HG03520 (cell line): ENCODE results near the gene ACRBP.
A peak's percentile ranks its signal among the peaks of the same experiment; 100 is the strongest.

Source experiments
- ATAC-seq: cut with Tn5 transposase; IDR thresholded peaks from one replicate; pipeline ENCODE4 v1.9.1; 2021; ENCODE audit warnings: mild to moderate bottlenecking, moderate library complexity; ENCODE audit not compliant: unreplicated experiment

Gene ACRBP

DNA sequence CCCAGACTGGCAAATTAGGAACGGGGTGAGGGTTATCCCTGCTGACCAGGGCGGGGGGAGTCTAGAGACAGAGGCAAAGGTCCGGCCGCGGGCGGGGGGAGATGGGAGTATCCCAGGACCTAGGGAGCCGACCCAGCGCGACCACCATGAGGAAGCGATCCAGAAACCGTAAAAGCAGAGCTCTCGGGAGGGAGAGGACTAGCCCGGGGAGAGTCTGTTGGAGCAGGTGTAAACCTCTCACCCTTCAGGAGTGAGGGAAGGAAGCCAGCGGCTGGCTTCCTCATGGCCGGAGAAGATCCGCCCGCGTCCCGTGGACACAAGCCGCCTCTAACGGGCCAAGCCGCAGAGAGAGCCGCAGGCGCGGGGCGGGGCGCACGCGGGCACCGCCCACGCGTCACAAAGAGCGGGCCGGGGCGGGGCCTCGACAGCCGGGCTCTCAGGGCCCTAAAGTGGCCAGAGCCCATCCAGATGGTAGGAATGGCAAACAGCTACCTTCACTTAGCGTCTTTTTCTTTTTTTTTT lies at the start of gene ACRBP:
ACRBP (minus strand) TSS at position 350 of the 522 bp plus-strand sequence; CDS start at position 284, 66 bp downstream.
- no peak for ATAC-seq

DNA sequence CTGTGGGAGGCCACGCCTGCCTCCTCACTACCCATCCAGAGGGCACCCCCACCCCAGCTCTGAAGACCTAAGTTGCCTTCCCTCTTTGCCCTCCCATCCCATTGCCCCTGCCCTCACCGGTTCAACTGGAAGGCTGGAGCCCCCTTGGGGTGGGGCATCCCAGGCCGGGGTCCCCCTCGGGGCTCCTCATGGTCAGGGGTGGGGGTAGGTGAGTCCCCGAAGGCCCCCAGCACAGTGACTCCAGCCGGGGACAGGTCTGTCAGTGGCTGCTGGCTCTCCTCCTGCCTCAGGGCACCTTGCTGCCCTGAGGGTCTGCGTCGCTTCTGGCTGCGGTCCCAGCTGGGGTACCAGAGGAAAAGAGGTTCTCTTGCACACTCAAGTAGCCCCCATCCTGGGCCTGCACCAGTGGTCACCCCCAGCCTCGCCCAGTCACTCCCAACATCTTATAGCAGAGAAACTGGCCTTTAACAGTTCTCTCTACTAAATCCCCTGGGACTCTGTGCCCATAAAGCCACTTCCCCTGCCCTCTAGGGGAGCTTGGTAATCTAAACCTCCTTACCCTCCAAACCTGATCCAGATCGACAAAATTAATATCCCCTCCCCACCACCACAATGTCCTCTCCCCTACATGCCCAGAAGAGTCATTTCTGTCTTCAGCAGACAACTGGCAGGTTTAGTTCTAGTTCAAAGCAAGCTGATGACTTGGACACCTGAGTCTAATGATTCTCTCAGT lies 48.2 kb upstream of the ACRBP start:
- ATAC-seq = no peak

DNA sequence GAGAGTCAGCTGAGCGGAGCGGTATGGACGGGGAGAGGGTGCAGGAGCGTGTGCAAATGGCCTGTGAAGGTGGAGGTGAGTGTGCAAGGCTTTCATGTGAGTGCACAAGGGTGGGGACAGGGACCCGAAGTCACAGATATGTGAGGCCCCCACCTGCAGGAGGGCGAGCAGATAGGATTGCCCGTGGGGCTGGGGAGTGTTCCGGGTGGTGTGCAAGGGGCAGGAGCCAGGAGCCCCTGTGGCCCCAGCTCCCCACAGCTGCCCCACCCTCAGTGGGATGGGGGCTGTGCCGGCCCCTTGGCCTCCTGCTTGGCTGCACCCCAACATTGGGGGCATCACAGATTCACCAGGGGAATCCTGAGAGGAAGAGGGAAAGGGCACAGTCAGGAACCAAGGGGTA lies 47.5 kb upstream of the ACRBP start:
- no peak for ATAC-seq

DNA sequence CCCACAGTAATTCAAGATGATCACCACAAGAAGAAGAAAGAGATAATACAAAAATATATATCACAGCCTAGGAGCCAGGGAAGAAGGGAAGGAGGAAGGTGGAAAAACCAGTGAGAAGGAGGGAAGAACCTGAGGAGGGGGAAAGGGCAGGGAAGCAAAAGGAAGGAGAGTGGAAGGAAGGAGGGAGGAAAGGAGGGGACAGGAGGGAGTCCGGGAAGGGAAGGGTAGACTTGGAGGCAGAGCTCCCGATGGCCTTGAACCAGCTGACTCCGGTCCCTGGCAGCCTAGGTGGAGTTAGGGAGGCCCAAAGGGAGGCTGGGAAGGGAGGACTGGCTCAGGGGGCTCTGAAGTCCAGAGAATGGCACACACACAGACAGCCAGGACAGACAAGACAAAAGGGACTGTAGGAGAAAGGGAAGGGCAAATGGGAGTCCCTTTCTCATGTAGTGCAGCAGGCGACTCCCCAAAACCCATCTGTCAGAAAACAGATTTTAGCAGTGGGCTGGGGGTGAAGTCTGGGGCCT lies 46.7 kb upstream of the ACRBP start:
- ATAC-seq = no peak

DNA sequence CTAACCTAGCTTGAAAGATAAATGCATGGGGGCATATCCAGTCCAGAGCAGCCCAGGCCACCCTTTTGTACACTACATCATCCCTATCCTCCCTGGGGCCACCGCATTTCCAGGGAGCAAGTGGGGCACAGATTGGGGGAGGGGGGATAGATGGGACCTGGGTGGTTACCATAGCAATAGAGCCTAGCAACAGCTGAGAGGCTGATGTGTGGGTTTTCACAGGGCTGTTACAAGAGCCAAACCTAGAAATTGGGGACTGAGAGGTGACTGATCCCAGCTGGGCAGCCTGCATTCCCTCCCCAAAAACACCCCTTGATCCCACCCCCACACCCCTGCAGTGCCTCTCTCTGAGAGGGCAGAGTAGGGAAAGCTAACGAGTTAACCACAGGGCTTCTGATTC lies 45.7 kb upstream of the ACRBP start:
- ATAC-seq = no peak

DNA sequence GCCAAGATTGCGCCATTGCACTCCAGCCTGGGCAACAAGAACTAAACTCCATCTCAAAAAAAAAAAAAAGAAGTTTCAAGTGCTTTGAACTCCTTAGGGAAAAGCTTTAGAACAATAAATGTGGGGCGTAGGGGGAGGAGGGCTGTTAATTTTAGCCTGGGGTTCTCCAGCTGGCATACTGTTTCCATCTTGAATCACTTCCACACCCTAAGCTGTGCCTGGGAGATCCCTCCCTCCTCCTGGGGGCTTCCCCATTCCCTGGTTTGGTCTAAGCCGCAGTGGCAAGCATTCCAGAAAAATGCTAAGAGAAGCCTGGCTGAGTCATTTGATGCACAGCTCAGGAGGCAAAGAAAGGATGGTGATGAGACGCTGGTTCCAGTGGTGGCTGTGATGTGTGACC lies 44.2 kb upstream of the ACRBP start:
- no peak for ATAC-seq

DNA sequence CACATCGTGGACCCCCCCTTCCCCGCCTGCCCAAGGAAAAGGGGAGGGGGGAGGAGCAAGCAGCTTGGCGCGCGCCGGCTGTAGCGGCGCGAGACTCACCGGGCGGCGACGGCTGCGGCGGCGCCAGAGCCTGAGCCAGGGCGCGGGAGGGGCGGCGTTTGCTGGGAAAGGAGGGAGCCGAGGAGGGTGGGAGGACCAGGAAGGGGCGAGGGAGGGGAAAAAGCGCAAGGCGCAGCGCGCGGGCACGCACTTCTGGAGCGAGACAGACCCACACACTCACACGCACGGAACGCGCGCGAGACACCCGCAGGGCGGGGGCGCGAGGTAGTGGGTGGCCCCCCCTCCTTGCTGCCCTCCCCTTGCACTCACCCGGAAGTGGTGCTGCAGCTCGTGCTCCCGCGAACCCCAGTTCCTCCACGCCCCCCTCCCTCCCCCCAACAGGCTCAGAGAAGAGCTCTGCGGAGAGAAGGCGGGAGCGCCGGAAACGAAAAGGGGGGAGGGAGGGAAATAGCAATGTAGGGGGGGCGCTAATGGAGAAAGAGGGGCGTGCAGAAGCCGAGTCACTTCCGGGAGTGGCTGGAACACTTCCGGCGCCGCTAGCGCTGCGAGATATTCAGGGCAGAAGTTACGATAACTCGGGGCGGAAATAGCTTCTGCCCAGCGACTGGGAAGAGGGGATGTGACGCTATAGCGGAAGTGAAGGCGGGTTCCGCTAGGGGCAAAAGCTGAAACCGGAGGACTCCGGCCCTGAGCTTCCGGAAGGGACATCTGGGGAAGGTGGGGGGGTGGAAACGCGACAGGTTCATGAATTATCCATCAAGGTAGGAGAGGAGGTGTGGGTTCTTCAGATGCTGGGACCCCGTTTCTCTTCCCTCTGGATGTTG lies 42.0 kb upstream of the ACRBP start, which contains the start of gene ZNF384:
ZNF384 (minus strand) TSS at position 377 of the 884 bp plus-strand sequence. CDS start 9,855 bp downstream, outside the sequence.
- peak; percentile 87 for ATAC-seq

DNA sequence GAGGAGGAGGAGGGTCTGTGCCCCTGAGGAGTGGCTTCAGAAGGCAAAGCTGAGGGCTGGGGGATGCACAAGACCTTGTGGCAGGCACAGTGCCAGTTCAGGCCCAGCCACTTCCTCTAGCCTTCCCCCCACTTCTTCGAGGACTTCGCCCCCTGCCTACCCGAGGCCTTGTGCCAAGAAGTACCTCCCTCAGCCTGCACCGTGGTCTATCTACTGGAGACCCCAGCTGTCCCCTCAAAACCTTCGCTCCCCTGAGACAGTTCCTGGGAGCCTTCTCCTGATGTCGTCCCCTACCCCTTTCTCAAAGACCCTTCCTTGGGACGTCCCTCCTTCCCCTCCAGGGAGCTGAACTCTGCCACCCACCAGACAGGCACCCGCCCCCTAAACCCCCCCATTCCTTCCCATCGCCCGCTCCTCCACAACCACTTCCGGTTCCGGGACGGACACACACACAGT lies 41.3 kb upstream of the ACRBP start:
- peak; percentile 7 for ATAC-seq

DNA sequence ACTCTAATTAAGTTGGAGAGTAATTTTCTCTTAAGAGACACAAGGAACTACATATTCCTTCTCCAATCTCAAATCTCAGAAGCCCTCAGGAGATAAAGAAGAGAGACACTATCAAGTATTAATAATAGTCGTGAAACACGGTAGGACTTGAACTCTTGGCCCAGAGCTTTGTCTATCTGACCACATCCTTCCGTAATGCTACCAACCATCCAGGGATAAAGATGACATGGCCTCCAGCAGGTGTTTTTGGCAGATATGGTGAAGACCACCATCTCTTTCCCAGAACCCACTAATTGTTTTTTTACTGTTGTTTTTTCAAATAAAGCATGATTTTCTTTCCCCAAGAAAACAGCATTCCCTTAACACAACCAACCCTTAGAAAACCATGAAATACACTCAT lies 38.6 kb upstream of the ACRBP start:
- no peak for ATAC-seq

DNA sequence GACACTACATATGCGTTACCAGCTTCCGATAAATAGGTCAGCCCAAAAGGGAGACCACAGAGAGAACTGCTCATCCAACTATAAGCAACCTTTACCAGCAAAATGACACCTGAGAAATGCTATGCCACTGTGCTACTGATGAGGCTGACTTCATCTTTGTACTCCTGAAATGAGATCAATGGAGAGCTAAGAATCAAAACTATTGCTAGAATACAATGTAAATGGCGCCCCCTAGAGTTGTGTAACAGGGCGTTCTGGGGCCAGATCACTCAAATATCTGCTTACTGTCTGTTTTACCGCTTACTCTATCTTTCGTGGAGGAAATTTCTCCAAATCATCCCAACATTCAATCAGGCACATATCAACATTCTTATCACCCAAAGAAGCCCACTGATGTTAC lies 37.4 kb upstream of the ACRBP start:
- no peak for ATAC-seq

DNA sequence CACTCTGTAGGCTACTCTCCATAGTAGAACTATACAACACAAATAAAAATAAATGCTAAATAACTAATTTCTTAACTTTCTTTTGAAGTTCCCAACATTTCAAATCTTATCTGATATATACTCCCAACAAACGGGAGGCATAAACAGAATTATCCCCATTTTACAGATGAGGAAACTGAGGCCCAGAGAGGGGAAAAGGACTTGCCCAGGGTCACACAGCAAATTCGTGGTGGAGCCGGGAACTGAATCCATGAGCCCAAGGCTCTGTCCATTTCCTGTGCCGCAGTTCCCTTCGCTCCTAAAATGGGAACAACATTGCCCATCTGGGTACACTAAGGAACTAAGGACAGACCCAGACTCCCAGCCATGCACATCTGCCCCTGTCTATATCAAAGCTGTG lies 29.7 kb upstream of the ACRBP start:
- no peak for ATAC-seq

DNA sequence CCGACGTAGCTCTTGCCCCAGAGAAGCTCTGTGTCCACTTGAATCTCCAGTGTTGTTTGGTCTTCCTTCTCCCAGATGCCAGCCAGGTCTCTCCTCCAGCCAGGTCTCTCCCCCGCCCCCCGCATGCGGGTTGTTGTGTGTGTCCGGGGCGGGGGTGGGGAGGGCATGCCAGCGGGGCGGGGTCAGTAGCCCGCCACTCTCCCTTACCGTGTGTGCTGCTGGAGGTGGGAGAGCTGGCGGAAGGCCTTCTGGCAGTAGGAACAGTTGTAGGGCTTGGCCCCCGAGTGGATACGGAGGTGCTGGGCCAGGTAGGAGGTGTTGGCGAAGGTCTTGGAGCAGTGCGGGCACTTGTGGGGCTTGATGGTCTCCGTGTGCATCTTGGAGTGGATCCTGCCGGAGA lies 24.9 kb upstream of the ACRBP start:
- no peak for ATAC-seq

DNA sequence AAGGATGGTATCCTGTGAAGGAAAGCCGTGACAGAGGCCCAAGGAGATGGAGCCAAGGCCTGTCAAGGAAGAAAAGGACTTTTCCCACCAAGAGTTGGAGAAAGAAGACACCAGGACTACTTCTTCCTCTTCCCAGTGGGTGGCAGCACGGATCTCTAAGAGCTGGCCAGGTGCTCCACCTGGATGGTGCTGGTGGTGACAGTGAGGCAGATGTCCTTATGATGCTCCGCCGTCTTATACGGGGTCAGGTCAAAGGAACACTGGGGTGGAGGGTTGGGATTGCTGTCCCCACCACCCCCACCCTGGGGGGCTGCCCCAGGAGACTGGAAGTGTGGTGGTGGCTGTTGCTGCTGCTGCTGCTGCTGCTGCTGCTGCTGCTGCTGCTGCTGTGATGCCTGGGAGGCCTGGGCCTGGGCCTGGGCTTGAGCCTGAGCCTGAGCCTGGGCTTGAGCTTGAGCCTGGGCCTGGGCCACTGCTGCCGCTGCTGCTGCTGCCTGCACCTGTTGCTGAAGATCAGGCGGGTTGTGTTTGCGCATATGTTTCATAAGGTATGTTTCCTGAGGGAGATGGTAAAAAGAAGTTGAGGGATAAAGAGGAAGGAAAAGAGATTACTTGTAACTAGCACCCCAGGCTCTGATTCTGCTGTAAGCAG lies 20.5 kb upstream of the ACRBP start:
- ATAC-seq = no peak

DNA sequence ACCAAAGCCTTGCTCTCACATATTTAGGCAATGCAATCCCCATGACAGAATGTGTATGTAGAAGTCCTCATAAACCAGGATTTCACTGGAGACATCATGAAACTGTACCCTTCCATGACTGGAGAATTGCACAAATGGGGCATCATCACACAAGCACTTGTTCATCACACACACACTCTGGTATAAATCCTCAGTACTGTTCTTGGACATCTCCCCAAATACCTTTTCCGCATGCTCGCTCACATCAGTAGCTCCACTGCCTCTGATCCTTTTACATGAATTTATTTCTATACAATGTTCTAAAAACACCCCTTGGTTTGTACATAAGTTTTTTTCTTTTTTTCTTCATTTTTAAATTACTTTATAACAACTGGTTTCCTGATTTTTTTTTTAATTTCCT lies 19.0 kb upstream of the ACRBP start:
- ATAC-seq = no peak

DNA sequence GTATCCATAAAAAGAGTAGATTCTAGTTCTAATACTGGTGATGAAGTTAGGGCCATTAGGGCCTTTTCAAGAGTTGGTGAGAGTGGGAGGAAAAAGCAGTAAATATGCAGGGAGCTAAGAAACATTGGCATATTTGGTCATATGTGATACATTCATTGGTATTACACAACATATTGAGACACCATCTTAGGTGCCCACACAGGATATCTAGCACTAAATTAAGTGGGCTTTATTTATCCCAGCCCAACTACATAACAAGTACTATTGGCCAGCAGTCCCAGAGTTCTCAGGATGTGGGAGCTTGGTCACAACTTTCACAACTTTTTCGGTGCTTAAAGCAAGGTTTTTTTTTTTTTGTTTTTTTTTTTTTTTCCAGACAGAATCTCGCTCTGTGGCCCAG lies 17.7 kb upstream of the ACRBP start:
- no peak for ATAC-seq

DNA sequence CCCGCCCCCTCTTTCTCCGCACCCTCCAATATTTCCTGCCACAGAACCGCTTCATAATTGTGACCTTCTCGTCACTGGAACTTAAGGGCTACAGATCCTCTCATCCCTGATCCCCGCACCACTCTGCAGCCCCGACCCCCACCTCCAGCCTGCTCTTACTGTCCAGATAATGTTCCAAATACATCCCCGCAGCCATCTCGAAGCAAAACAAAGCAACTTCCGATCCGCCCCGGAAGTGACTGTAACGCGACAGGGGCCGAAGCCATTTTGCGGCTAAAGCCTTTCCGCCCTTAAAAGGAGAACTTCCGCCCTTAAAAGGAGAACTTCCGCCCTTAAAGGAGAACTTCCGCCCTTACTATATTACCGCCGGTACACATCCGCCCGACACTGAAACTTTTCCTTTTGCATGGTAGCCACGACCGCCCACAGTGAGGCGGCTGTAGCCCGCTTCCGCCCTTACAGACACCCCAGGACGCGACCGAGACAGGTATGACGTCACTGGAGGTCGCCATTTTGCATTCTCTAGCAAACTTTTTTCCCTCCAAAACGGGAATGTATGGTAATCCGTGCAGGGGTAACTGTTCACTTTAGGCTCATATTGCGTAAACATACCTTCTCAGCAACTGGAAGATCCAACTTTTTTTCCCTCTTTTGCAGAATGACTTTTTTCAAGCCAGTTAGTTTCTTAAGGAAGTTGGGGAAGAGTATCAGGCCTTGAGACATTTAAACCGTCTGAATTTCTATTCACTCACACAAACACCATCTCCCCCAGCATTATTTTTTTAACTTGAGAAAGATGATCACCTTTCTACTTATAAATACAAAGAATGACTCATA lies 15.9 kb upstream of the ACRBP start, which contains the start of gene ING4:
ING4 (minus strand) TSS at position 214 of the 837 bp plus-strand sequence; CDS start at position 196, 18 bp downstream.
- peak; percentile 95 for ATAC-seq

DNA sequence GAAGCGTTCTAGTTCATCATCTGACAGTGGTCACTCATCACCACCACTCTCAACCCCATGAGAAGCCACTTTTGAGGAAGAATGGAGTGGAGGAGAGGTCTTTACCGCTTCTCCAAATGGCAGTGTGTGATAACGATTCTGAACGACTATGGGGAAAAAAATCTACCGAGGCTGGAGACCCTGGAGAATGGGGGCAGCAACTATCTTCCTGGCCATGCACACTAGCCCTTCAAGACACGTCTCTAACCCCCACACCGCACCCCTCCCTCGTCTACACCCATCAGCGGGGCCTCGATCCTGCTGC lies 15.3 kb upstream of the ACRBP start:
- peak; percentile 27 for ATAC-seq

DNA sequence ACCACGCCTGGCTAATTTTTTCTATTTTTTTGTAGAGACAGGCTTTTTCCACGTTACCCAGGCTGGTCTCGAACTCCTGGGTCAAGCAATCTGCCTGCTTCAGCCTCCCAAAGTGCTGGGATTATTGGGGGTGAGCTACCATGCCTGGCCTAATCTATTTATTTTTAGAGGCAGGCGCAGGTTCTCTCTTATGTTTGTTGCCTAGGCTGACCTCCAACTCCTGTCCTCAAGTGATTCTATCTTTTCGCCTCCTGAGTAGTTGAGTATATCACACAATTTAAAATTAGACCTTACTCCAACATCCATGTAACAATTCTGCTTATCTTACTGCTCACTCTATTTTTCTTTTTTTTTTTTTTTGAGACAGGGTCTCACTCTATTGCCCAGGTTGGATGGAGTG lies 6.8 kb upstream of the ACRBP start:
- no peak for ATAC-seq

DNA sequence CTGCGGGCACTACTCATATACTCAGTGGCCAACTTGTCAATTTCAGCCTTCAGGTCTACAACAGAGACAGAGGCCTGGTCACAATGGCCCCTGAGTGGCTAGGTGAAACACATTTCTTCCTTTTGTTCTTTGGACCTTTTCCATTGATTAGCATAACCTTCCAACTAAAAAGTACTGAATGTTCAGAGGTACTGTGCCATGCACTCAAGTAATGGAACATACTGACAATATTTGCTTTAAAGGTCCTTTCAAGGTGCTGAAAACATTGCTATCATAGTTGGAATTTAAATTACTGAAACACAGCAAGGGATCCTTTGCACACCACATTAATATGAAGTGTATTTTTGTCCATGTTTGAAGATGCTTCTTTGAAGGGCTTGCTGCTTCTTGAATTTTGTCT lies 6.1 kb upstream of the ACRBP start:
- ATAC-seq = no peak

DNA sequence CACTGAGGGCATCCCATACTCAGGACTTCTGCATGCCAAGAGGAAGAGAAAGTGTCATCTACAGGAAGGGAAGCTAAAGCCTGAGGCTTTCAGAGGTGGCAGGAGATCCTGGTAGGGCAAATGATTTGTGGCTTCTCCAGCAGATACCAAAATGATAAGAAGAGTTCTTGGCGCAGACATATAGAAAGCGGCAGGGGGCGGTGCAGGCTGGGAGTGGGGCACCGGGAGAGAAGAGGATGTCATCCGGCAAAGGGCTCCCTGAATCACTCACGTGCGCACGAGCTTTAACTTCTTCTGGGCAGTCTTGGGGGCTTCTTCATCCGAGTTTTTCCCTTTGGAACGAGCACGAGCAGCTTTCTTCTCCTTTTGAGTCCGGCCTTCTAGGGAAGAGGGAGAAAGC lies 5.2 kb upstream of the ACRBP start:
- ATAC-seq = no peak
